HepG2 (cell line): Measurements from ENCODE around the gene C1QBP. TPM values are rescaled to one million over a fixed set of nuclear protein-coding genes. Genes with fewer than 3 reads are reported as not detected.

ENCODE experiments used
- CERS6 ChIP-seq: sonication (generic); formaldehyde crosslinking; IDR thresholded peaks from 2 replicates; pipeline ENCODE4 v1.5.0; 2020; ENCODE audit warnings: missing genetic modification reagents
- HNF4G ChIP-seq, 2 experiments: sonication (generic) in 1 of 2; formaldehyde crosslinking in 1 of 2; IDR thresholded peaks; 2 replicates each; pipeline versions ENCODE4 v1.4.0 to v1.6.1; 2011 to 2020; ENCODE audit warnings: borderline replicate concordance in 2 of 2, low read depth in 2 of 2, mild to moderate bottlenecking in 2 of 2, low read length in 1 of 2, missing genetic modification reagents in 1 of 2, moderate library complexity in 1 of 2
- MAZ ChIP-seq, 2 experiments: sonication (generic) in 1 of 2; formaldehyde crosslinking in 1 of 2; IDR thresholded peaks; 2 replicates each; pipeline versions ENCODE4 v1.5.0 to v1.6.1; 2012 to 2020; ENCODE audit warnings: low read depth in 2 of 2, mild to moderate bottlenecking in 2 of 2, borderline replicate concordance in 1 of 2, improper control_type of control experiment in 1 of 2, low read length in 1 of 2, missing genetic modification reagents in 1 of 2, moderate library complexity in 1 of 2
- MBD4 ChIP-seq: IDR thresholded peaks from 2 replicates; pipeline ENCODE4 v1.6.1; 2012; ENCODE audit warnings: low read length, inconsistent platforms, borderline replicate concordance
- MTF2 ChIP-seq: sonication (generic); formaldehyde crosslinking; IDR thresholded peaks from 2 replicates; pipeline ENCODE4 v1.5.0; 2020; ENCODE audit warnings: missing genetic modification reagents, borderline replicate concordance
- POGZ ChIP-seq: sonication (generic); formaldehyde crosslinking; IDR thresholded peaks from 2 replicates; pipeline ENCODE4 v1.4.0; 2020; ENCODE audit warnings: mild to moderate bottlenecking, missing genetic modification reagents
- SSRP1 ChIP-seq: IDR thresholded peaks from 2 replicates; pipeline ENCODE4 v1.6.1; 2016; ENCODE audit warnings: control low read depth
- SUZ12 ChIP-seq: fragments of 150-350 bp; IDR thresholded peaks from 2 replicates; pipeline ENCODE4 v1.6.1; 2014; ENCODE audit warnings: low read depth, low read length
- USF2 ChIP-seq, 2 experiments: sonication (generic) in 1 of 2; formaldehyde crosslinking in 1 of 2; IDR thresholded peaks; 2 replicates each; pipeline versions ENCODE4 v1.5.1 to v1.6.1; 2011 to 2020; ENCODE audit warnings: borderline replicate concordance in 1 of 2, low read depth in 1 of 2, low read length in 1 of 2, mild to moderate bottlenecking in 1 of 2, missing genetic modification reagents in 1 of 2, moderate library complexity in 1 of 2
- ZBTB1 ChIP-seq: sonication (generic); formaldehyde crosslinking; IDR thresholded peaks from 2 replicates; pipeline ENCODE4 v1.4.0; 2020; ENCODE audit warnings: missing genetic modification reagents, borderline replicate concordance
- ZFP1 ChIP-seq: IDR thresholded peaks from 2 replicates; pipeline ENCODE4 v1.6.1; 2016
- ZNF318 ChIP-seq: sonication (generic); formaldehyde crosslinking; IDR thresholded peaks from 2 replicates; pipeline ENCODE4 v1.4.0; 2020; ENCODE audit warnings: mild to moderate bottlenecking, missing genetic modification reagents
- ZNF44 ChIP-seq: sonication (generic); formaldehyde crosslinking; IDR thresholded peaks from 2 replicates; pipeline ENCODE4 v1.5.1; 2020; ENCODE audit warnings: mild to moderate bottlenecking, missing genetic modification reagents
- ZNF547 ChIP-seq: sonication (generic); formaldehyde crosslinking; IDR thresholded peaks from 2 replicates; pipeline ENCODE4 v1.5.1; 2020; ENCODE audit warnings: mild to moderate bottlenecking, missing genetic modification reagents
- ZNF776 ChIP-seq: sonication (generic); formaldehyde crosslinking; IDR thresholded peaks from 2 replicates; pipeline ENCODE4 v1.4.0; 2020; ENCODE audit warnings: mild to moderate bottlenecking, missing genetic modification reagents
- ZSCAN20 ChIP-seq: sonication (generic); formaldehyde crosslinking; IDR thresholded peaks from 2 replicates; pipeline ENCODE4 v1.4.0; 2020; ENCODE audit warnings: missing genetic modification reagents, mild to moderate bottlenecking, borderline replicate concordance
- polyA plus RNA-seq, 8 experiments: library from polyadenylated mRNA; depleted of rRNA in 3 of 8; stranded (reverse) in 7 of 8; unstranded in 1 of 8; fragments of >200 nt; fragmentation: Illumina TruSeq in 4 of 8; extraction: Trizol in 4 of 8; gene quantifications; 2 replicates each; pipeline versions ENCODE4 v1.2.1 to v1.2.3, GENCODE V29; 2011 to 2016; ENCODE audit warnings: low read depth in 4 of 8, missing spikeins in 1 of 8, mixed read lengths in 1 of 8; ENCODE audit not compliant: insufficient read depth in 1 of 8
- total RNA-seq, 5 experiments: library from RNA; depleted of rRNA; stranded (reverse); fragments of >200 nt; fragmentation: Illumina TruSeq; extraction: Trizol; gene quantifications; 2 replicates each; pipeline ENCODE4 v1.2.3, GENCODE V29; 2016; ENCODE audit warnings: low read depth in 1 of 5

Gene C1QBP
- total and polyA plus RNA-seq, 2 of the 13 experiments (the other 11 are each of a cell fraction or from before 2014, with no cell fraction given) = 219 to 680 TPM

- no peak for TF ChIP-seq USF2 (IDR thresholded peaks at IDR 0.05; ENCODE audit: low read depth, low read length)
- peak; percentile 12; the same call in 1 of the 2 replicates for TF ChIP-seq USF2 (CRISPR knock-in tag; IDR thresholded peaks at IDR 0.05; ENCODE audit: borderline replicate concordance)
- no peak for TF ChIP-seq ZNF44 (CRISPR knock-in tag)
- no peak for TF ChIP-seq HNF4G (IDR thresholded peaks at IDR 0.05; ENCODE audit: borderline replicate concordance, low read depth, low read length)
- TF ChIP-seq HNF4G (CRISPR knock-in tag; IDR thresholded peaks at IDR 0.05; ENCODE audit: borderline replicate concordance, low read depth) = no peak; the same call in 1 of the 2 replicates
- TF ChIP-seq MAZ (IDR thresholded peaks at IDR 0.05; ENCODE audit: borderline replicate concordance, low read depth, low read length) = no peak
- peak; percentile 74; the same call in 1 of the 2 replicates for TF ChIP-seq MAZ (CRISPR knock-in tag; IDR thresholded peaks at IDR 0.05; ENCODE audit: low read depth)
- no peak for TF ChIP-seq ZFP1 (CRISPR knock-in tag)
- 0 out of 2 replicates have a peak, but pooled peaks have one; percentile 60 for TF ChIP-seq CERS6
- no peak for TF ChIP-seq ZSCAN20 (CRISPR knock-in tag)
- TF ChIP-seq ZBTB1 (CRISPR knock-in tag) = 0 out of 2 replicates have a peak, but pooled peaks have one; percentile 29
- TF ChIP-seq POGZ (CRISPR knock-in tag) = peak; percentile 77
- peak; percentile 74; the same call in 1 of the 2 replicates for TF ChIP-seq ZNF776 (CRISPR knock-in tag)
- TF ChIP-seq ZNF547 (CRISPR knock-in tag) = peak; percentile 21; the same call in 1 of the 2 replicates
- peak; percentile 16; the same call in 1 of the 2 replicates for TF ChIP-seq SSRP1 (CRISPR knock-in tag)
- no peak for TF ChIP-seq ZNF318 (CRISPR knock-in tag)
- no peak for TF ChIP-seq MTF2 (CRISPR knock-in tag)
- TF ChIP-seq MBD4 = no peak
- peak; percentile 45 for TF ChIP-seq SUZ12
These were observed 18.8 kb downstream of the C1QBP start, which contains the start of gene RPAIN (continued) for GRCh38 chr17:5419959-5420653.
